ENCODE measurements around the gene MAD1L1.

Gene MAD1L1

GRCh38 chr7:1781369-1781768 lies 451.4 kb downstream of the MAD1L1 start:
- in situ Hi-C loops (cut with MboI; ENCODE audit: low sequenced_read_pairs), result no loop called here

GRCh38 chr7:1779445-1779844 lies 453.3 kb downstream of the MAD1L1 start:
- in situ Hi-C loops (cut with MboI; ENCODE audit: low sequenced_read_pairs), result no loop called here

- in situ Hi-C loops (cut with MboI; ENCODE audit: low sequenced_read_pairs), result no loop called here
These were observed 455.6 kb downstream of the MAD1L1 start for GRCh38 chr7:1777122-1777521.

GRCh38 chr7:1775389-1775788 lies 457.4 kb downstream of the MAD1L1 start:
- in situ Hi-C loops (cut with MboI; ENCODE audit: low sequenced_read_pairs), result no loop called here

GRCh38 chr7:1770331-1770730 lies 462.4 kb downstream of the MAD1L1 start:
- in situ Hi-C loops (cut with MboI; ENCODE audit: low sequenced_read_pairs), result no loop called here

GRCh38 chr7:1769286-1770200 lies 463.2 kb downstream of the MAD1L1 start:
- in situ Hi-C loops (cut with MboI; ENCODE audit: low sequenced_read_pairs), result no loop called here

GRCh38 chr7:1768832-1769231 lies 463.9 kb downstream of the MAD1L1 start:
- in situ Hi-C loops (cut with MboI; ENCODE audit: low sequenced_read_pairs), result no loop called here

- in situ Hi-C loops (cut with MboI; ENCODE audit: low sequenced_read_pairs), result no loop called here
These were observed 465.2 kb downstream of the MAD1L1 start for GRCh38 chr7:1767524-1767923.

All from HL-60/S4 treated with retinoic acid at 250 ng/mL for 4 days and 3 days (cell line).